GM18951 (cell line): ENCODE results near the gene TOR4A.
"Not testable (repeated sequence)": the region's sequence is repeated elsewhere in the genome, so short reads cannot be mapped to it uniquely, and the experiment has no call there.

ENCODE experiments used
- POLR2A ChIP-seq: IDR thresholded peaks from 4 replicates; pipeline ENCODE4 v1.6.1; 2011; ENCODE audit warnings: mild to moderate bottlenecking; ENCODE audit not compliant: insufficient read length, insufficient read depth; ENCODE audit errors: extremely low read depth
- in situ Hi-C: fragments of 300-500 bp; cut with MboI; formaldehyde crosslinking; loops from one replicate; pipeline ENCODE4 v1.12.0; 2022; ENCODE audit warnings: low sequenced_read_pairs, mixed read lengths, inconsistent platforms; ENCODE audit not compliant: unreplicated experiment

The TOR4A gene

DNA sequence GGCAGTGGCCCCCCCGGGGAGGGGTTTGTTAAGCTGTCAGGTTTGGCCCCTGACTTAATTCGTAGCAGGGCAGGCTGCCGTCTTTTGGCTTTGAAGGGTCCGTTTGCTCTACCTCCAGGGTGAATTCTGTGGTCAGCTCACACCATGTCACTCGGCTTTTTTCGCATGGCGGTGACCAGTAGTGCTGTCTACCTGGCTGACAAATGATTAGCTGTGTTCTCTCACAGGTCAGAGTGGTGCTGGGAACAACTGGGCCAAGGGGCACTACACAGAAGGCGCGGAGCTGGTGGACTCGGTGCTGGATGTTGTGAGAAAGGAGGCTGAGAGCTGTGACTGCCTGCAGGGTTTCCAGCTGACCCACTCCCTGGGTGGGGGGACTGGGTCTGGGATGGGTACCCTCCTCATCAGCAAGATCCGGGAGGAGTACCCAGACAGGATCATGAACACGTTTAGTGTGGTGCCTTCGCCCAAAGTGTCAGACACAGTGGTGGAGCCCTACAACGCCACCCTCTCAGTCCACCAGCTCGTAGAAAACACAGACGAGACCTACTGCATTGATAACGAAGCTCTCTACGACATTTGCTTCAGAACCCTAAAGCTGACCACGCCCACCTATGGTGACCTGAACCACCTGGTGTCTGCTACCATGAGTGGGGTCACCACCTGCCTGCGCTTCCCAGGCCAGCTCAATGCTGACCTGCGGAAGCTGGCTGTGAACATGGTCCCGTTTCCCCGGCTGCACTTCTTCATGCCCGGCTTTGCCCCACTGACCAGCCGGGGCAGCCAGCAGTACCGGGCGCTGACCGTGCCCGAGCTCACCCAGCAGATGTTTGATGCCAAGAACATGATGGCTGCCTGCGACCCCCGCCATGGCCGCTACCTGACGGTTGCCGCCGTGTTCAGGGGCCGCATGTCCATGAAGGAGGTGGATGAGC, 35.0 kb upstream of the TOR4A start:
- in situ Hi-C loops, result no loop called here
- TF ChIP-seq POLR2A, result no peak

DNA sequence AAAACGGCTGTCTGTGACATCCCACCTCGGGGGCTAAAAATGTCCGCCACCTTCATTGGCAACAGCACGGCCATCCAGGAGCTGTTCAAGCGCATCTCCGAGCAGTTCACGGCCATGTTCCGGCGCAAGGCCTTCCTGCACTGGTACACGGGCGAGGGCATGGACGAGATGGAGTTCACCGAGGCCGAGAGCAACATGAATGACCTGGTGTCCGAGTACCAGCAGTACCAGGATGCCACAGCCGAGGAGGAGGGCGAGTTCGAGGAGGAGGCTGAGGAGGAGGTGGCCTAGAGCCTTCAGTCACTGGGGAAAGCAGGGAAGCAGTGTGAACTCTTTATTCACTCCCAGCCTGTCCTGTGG, 34.3 kb upstream of the TOR4A start:
- in situ Hi-C loops, result not testable (repeated sequence)

DNA sequence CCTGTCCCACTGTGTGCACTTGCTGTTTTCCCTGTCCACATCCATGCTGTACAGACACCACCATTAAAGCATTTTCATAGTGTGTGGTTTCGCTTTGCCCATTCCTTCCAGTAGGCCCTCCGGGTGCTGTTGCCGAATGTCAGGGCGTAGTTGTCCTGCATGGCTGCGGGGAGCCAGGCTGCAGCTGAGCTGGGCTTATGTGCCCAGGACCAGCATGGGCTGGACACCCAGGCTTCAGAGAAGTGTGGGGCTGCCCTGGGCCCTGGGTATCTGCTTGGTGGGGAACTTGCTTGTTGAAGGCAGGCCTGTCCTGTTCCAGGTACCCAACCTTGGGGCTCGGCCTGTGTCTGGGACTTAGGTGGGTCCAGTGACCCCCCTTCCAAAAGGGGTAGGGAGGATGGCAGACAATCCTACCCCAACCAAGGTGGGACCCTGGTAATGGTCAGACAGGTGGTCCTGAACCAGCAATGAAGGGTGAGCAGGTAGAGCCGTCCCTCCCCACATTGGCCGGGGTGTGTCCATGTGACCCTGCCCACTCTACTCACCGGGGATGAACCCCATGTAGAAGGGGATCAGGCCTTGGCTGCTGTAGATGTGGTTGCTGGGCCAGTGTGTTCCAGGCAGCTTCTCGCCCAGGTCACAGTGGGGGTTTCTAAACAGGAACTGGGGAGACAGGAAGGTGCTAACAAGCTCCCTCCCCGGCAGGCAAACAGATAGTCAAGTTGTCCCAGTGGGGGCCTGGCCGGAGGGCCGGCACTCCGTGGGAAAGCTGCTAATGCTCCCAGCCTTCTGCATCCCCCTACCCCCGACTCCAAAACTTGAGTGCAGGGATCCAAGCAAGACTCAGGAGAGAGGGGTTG, 33.7 kb upstream of the TOR4A start:
- no peak for TF ChIP-seq POLR2A
- in situ Hi-C loops, result no loop called here

DNA sequence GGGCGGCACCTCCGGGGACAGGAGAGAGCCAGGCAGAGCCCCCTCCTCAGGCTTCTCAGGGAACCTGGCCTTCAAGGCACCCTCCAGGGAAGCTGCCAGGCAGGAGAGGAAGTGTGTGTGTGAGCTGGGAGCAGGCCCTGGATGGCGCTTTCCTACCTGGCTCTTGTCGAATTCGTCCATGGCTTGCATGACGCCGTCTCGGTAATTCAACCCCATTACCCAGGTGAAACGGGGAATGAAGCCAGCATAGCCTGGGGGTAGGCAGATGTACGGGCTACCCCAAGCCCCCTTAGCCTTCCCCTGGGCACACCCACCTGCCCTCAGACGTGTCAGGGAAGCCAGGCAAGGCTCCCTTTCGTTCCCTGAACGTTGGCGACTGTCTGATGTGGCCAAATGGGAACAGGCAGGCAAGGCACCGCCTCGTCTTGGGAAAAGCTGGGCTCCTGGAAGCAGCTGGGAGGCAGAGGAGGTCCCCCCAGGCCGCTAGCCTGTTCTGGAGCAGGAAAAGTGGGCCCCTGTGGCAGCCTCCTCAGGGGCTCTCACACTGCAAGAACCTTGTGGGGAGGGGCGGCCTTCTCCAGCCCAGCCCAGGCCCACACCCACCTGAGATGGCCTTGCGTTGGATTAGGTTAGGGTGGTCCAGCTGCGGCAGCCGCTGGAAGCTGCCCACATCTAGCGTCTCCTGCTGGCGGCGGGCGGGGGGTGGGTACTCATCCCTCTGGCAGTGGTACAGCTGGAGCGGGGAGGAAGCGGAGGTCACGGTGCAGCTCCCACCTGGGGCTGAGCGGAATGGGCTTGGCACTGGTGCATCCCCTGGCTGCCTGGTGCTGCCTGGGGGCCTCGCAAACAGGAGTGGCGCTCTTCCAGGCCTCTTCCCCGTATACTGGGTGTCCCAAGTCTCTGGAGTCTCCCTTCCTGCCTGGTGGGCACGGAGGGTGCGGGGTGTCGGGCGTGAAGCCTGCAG, 32.8 kb upstream of the TOR4A start:
- in situ Hi-C loops, result no loop called here
- no peak for TF ChIP-seq POLR2A

DNA sequence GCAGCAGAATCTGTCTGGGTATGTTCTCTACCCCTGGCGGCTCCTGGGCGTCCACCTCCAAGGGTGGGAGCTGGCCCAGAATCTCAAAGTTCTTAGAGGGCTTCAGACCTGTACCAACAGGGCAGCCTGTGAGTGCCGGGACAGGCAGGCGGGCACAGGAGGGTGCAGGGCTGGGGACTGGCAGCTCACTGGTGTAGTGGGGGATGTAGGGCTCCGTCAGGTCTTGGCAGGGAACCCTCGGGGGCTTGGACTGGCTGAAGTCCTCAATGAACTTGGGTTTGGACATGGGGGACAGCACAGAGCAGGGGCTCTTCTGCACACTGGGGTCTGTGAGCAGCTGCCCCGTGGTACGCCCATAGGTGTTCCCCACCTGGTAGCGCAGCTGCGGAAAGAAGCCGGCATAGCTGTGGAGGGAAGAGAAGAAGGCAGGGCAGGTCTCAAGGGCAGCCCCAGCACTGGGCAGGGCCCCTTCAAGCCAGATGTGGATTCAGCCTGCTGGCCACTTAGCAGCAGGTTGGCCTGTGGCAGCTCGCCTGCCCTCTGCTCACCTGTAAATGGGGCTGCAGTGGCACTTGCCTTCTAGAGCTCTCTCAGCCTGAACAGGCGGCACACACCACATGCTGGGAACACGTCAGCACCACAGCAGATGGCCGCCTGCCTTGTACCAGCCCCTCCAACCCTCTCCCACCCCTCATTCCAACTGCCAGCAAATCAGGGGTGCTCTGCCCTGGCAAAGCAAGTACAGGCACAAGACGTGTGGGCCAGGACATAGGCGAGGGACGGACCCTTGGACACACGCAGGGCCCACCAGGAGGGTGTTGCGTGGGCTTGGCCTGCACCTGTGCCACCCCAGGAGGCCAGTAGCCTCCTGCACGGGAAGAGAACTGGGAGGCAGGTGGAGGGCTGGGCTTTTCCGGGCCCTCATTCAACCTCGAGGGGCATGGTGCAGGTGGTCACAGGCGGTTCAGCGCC, 31.8 kb upstream of the TOR4A start:
- TF ChIP-seq POLR2A, result no peak
- in situ Hi-C loops, result no loop called here

DNA sequence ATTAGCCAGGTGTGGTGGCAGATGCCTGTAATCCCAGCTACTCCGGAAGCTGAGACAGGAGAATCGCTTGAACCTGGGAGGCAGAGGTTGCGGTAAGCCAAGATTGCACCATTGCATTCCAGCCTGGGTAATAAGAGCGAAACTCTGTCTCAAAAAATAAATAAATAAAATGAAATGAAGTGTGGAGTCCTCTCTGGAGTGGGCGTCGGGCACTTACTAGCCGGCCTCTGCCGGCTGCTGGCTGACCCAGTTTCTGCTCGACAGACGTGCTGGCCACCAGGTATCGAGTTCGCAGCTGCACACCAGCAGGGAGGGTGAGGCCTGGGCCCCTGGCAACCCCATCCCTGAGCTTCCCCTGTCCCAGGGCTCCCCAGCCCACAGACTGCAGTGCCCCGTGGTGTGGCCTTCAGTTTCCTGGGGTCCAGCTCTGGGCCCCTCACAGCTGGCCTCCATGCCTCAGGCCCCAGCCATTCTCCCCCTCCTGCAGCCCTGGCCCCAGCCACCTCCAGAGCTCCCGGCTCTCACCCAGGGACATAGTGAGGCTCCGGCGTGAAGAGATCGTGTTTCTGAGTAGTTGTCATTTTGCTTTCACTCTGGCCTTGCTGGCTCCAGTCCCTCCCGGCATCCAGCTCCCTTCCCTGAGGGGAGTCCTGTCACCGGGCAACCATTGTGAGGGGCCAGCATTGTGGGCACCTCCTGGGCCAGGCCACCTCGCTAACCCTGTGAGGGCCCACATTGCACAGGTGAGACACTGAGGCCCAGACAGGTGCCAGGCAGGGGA, 30.2 kb upstream of the TOR4A start:
- no peak for TF ChIP-seq POLR2A

DNA sequence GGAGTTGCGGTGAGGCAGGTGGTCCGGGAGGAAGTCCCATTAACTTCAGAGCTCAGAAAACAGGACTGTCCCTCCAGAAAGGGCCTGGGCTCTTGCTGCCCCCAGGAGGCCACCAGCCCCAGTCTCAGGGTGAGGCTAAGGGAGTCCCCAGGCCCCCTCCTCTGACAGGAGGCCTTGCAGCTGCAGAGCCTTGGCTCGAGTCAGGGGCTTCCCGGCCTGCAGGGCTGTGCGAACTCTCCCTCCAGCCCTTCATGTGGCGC, 29.7 kb upstream of the TOR4A start:
- in situ Hi-C loops, result no loop called here
- TF ChIP-seq POLR2A, result no peak

More for the DNA sequence above, 30.2 kb upstream of the TOR4A start:
- in situ Hi-C loops, result no loop called here

DNA sequence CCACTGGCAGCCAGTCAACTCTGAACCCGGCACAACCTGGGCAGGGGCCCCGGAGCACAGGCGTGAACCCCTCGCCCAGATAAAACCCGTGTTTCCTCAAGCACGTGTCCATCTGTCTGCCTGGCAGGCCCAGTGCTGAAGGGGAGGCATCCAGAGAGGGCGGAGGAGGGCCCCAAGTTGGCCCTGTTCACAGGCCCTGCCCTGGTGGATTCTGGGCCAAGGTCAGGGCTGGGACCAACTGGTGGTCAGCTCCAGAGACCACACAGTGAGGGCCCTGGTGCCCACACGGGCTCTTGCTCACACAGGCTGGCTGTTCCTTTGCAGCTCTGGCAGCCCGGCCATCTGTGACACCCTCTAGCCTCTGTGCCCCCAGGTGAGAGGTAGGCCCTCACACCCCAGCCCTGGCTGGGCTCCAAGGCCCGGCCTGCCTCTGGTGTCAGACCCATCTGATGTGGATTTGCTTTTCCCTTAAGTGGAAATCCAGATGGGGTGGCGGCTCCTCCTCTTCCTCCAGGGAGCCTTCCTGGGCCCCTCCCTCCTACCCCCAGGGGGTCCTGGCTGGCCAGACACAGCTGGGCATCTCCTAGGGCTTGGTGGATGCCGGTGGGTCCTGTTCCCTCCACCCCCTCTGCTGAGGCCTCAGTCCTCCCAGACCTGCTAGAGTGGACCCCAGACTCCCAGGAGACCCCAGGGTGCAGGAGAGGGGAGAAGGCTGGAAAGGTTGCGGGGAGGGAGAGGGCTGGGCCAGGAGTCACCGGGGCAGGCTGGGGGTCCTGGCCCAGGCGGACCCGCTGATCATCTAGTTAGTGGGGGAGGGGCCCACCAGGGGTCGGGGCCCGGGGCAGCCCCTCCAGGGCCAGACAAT, 27.0 kb upstream of the TOR4A start:
- in situ Hi-C loops, result no loop called here
- no peak for TF ChIP-seq POLR2A

DNA sequence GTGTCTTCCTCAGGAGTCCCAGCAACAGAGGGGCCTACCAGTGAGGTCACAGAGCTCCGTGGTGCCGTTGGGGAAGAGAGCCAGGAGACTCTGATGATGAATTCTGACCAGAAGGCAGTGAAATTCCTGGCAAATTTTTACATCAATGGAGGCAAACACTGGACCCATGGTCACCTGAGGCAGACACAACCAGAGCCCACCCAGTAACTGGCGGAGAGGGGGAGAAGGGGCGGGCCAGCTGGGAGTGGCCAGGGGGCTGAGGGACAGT, 26.4 kb upstream of the TOR4A start, which contains the start of gene STPG3:
TSS of gene STPG3 (plus strand) at position 93 of the 268 bp plus-strand sequence. CDS start at position 94, 1 bp downstream.
- in situ Hi-C loops, result no loop called here
- TF ChIP-seq POLR2A, result no peak

DNA sequence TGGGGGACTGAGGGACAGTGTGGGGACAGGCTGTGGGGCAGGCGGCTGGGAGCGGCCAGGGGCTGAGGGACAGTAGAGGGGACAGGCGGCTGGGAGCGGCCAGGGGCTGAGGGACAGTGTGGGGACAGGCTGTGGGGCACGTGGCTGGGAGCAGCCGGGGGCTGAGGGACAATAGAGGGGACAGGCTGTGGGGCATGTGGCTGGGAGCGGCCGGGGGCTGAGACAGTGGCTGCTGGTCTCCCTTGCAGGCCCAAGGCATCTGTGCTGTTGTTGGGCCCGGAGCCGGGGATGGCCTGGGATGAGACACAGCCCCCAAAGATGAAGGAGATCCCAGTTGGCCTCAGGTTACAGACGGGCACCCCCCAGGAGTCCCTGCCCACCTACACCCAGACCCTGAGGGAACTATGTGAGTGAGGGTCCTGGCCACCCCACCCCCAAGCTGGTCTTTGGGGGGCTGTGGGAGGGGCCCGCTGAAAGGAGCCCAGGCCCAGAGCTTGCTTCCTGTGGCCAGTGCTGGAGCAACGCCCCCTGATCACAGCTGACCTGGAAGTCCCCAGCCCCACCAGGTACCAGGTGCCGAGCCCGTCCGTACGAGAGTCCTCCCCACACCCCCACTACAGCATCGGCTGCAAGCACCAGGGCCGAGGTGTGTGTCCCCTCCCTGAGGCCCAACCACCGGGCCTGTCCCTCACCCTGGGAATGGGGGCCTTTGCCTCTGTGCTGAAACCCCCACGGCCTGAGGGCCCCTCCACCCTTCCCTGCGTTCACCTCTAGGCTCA, 25.8 kb upstream of the TOR4A start:
- no peak for TF ChIP-seq POLR2A
- in situ Hi-C loops, result no loop called here
